Endothelial cell of umbilical vein (primary cell): ENCODE results near the gene OTOGL.

Experiments
- CTCF ChIP-seq, 2 donors: IDR thresholded peaks; 1 replicate in 1 of 2; 2 replicates in 1 of 2; pipeline ENCODE4 v1.5.1; 2011; ENCODE audit warnings: low read length in 2 of 2, mild to moderate bottlenecking in 2 of 2, moderate library complexity in 2 of 2, control low read depth in 1 of 2, inconsistent platforms in 1 of 2, low read depth in 1 of 2; ENCODE audit not compliant: insufficient read depth in 1 of 2; ENCODE audit errors: extremely low read depth in 1 of 2
- EZH2 ChIP-seq: IDR thresholded peaks from 2 replicates; pipeline ENCODE4 v1.6.1; 2012; ENCODE audit warnings: borderline replicate concordance, low read depth, mild to moderate bottlenecking, moderate library complexity, low read length, inconsistent platforms; ENCODE audit not compliant: severe bottlenecking
- GATA2 ChIP-seq: IDR thresholded peaks from 2 replicates; pipeline ENCODE4 v1.7.0; 2011; ENCODE audit warnings: low read depth, mild to moderate bottlenecking, moderate library complexity, mixed read lengths, low read length; ENCODE audit not compliant: insufficient read length, insufficient read depth
- MYC ChIP-seq: IDR thresholded peaks from one replicate; pipeline ENCODE4 v1.6.1; 2011; ENCODE audit warnings: mild to moderate bottlenecking, low read depth, low read length
- POLR2A ChIP-seq: IDR thresholded peaks from 2 replicates; pipeline ENCODE4 v1.6.1; 2012; ENCODE audit warnings: low read depth, mild to moderate bottlenecking, control low read depth, low read length
- POLR2AphosphoS5 ChIP-seq: IDR thresholded peaks from 2 replicates; pipeline ENCODE4 v1.6.1; 2012; ENCODE audit warnings: low read depth, mild to moderate bottlenecking, control low read depth, low read length, moderate library complexity; ENCODE audit not compliant: insufficient read depth

GRCh38 chr12:80273144-80273543 lies 173.8 kb downstream of the OTOGL start:
- TF ChIP-seq EZH2, result no peak
- no peak for TF ChIP-seq CTCF (IDR thresholded peaks at IDR 0.05; ENCODE audit: extremely low read depth in 1 of 2, insufficient read depth in 1 of 2, low read depth in 1 of 2, low read length in 2 of 2)
- TF ChIP-seq GATA2, result no peak
- TF ChIP-seq POLR2A, result no peak
- no peak for TF ChIP-seq POLR2AphosphoS5
- no peak for TF ChIP-seq MYC
